B cell (primary cell): ENCODE results near the gene LEPR. TPM values are rescaled to one million over a fixed set of nuclear protein-coding genes. Genes with fewer than 3 reads are reported as not detected.
A peak's percentile ranks its signal among the peaks of the same experiment; 100 is the strongest.

Source experiments
- ATAC-seq: fragments of 200-7000 bp; cut with Tn5 transposase; one replicate; pipeline ENCODE4 v1.10.0; 2021; ENCODE audit warnings: low read depth, mild to moderate bottlenecking, moderate number of reproducible peaks, moderate library complexity
- CTCF ChIA-PET: fragments of 350-600 bp; sonication (Branson Sonifier 250); formaldehyde crosslinking; loops from one replicate; lab custom pipeline; 2021; ENCODE audit warnings: antibody characterized with exemption, inconsistent platforms; lab: Charles Lee
- POLR2A ChIA-PET: fragments of 350-600 bp; sonication (Branson Sonifier 250); formaldehyde crosslinking; loops from one replicate; lab custom pipeline; 2021; ENCODE audit warnings: antibody characterized with exemption; lab: Charles Lee
- DNase-seq: peaks from one replicate; pipeline ENCODE4 v3.0.0; 2013
- H2AFZ ChIP-seq: 2 replicates; pipeline ENCODE4 v1.6.1; 2012; ENCODE audit warnings: mild to moderate bottlenecking, low read depth, low read length; ENCODE audit not compliant: insufficient read depth, poor library complexity, severe bottlenecking
- H3K27ac ChIP-seq, 2 donors: 1 replicate in 1 of 2; 2 replicates in 1 of 2; pipeline ENCODE4 v1.5.1; 2012 to 2013; ENCODE audit warnings: low read length in 2 of 2, mild to moderate bottlenecking in 2 of 2, moderate library complexity in 1 of 2
- H3K27me3 ChIP-seq, 4 experiments: fragments of 200-600 bp in 1 of 4; sonication (generic) in 1 of 4; replicated peaks in 1 of 4; 1 replicate in 2 of 4; 2 replicates in 2 of 4; pipeline versions ENCODE4 v1.6.1 to v1.7.0; 2013 to 2016; ENCODE audit warnings: low read length in 3 of 4, mild to moderate bottlenecking in 2 of 4, mixed read lengths in 1 of 4, moderate library complexity in 1 of 4; ENCODE audit not compliant: insufficient read depth in 4 of 4, control insufficient read depth in 3 of 4; ENCODE audit errors: control extremely low read depth in 1 of 4
- H3K36me3 ChIP-seq, 2 experiments: replicated peaks in 1 of 2; 1 replicate in 1 of 2; 2 replicates in 1 of 2; pipeline versions ENCODE4 v1.6.1 to v1.7.1; 2013; ENCODE audit warnings: low read length in 1 of 2; ENCODE audit not compliant: insufficient read depth in 2 of 2, control insufficient read depth in 1 of 2; ENCODE audit errors: control extremely low read depth in 1 of 2, extremely low read depth in 1 of 2
- H3K4me1 ChIP-seq, 2 donors: fragments of 200-600 bp in 1 of 2; sonication (generic) in 1 of 2; 1 replicate in 1 of 2; 2 replicates in 1 of 2; pipeline versions ENCODE4 v1.5.1 to v1.6.1; 2013 to 2017; ENCODE audit warnings: low read length in 2 of 2; ENCODE audit not compliant: control insufficient read depth in 2 of 2, insufficient read depth in 2 of 2
- H3K4me2 ChIP-seq: replicated peaks from 2 replicates; pipeline ENCODE3; 2012; ENCODE audit warnings: mild to moderate bottlenecking, low read depth, low read length; ENCODE audit not compliant: poor library complexity, severe bottlenecking
- H3K4me3 ChIP-seq, 5 experiments: fragments of 200-600 bp in 1 of 5; sonication (generic) in 1 of 5; 1 replicate in 3 of 5; 2 replicates in 2 of 5; pipeline versions ENCODE4 v1.5.1 to v1.7.0; 2011 to 2016; ENCODE audit warnings: low read length in 4 of 5, mild to moderate bottlenecking in 4 of 5, low read depth in 2 of 5, control low read depth in 1 of 5, moderate library complexity in 1 of 5; ENCODE audit not compliant: insufficient read depth in 1 of 5; ENCODE audit errors: control extremely low read depth in 1 of 5, extremely low read depth in 1 of 5
- H3K79me2 ChIP-seq: fragments of 200-600 bp; sonication (generic); one replicate; pipeline ENCODE4 v1.6.0; 2016; ENCODE audit warnings: low read length; ENCODE audit not compliant: control insufficient read depth, insufficient read depth
- H3K9ac ChIP-seq: fragments of 200-600 bp; sonication (generic); 2 replicates; pipeline ENCODE4 v1.6.1; 2017; ENCODE audit warnings: mild to moderate bottlenecking, low read length, moderate library complexity
- H3K9me3 ChIP-seq, 3 donors: one replicate each; pipeline versions ENCODE4 v1.6.1 to v1.7.1; 2013; ENCODE audit warnings: low read length in 2 of 3; ENCODE audit not compliant: control insufficient read depth in 2 of 3, insufficient read depth in 1 of 3; ENCODE audit errors: control extremely low read depth in 1 of 3
- H4K20me1 ChIP-seq: 2 replicates; pipeline ENCODE4 v1.6.0; 2012; ENCODE audit warnings: mild to moderate bottlenecking, low read length; ENCODE audit not compliant: insufficient read depth, control insufficient read depth, poor library complexity, severe bottlenecking
- H3K27ac Mint-ChIP-seq: one replicate; pipeline ENCODE4 v1.8.0; 2021; ENCODE audit warnings: mixed read lengths
- H3K27me3 Mint-ChIP-seq: one replicate; pipeline ENCODE4 v1.8.0; 2021; ENCODE audit warnings: mixed read lengths
- H3K4me1 Mint-ChIP-seq: one replicate; pipeline ENCODE4 v1.8.0; 2021; ENCODE audit warnings: mixed read lengths
- H3K4me3 Mint-ChIP-seq: one replicate; pipeline ENCODE4 v1.8.0; 2021; ENCODE audit warnings: mixed read lengths
- H3K9me3 Mint-ChIP-seq: one replicate; pipeline ENCODE4 v1.8.0; 2022; ENCODE audit warnings: mixed read lengths; ENCODE audit not compliant: insufficient read depth
- CTCF ChIP-seq: fragments of 200-600 bp; IDR thresholded peaks from one replicate; pipeline ENCODE4 v1.8.0; 2022; ENCODE audit warnings: antibody characterized with exemption, mild to moderate bottlenecking
- EZH2 ChIP-seq: IDR thresholded peaks from 2 replicates; pipeline ENCODE4 v1.6.1; 2012; ENCODE audit warnings: borderline replicate concordance, low read depth, mild to moderate bottlenecking, moderate library complexity, low read length; ENCODE audit not compliant: insufficient read depth, poor library complexity, severe bottlenecking
- WGBS: methylation state at CpG from one replicate; pipeline ENCODE4 v1.1.5; 2013; ENCODE audit warnings: missing lambda C conversion rate; ENCODE audit not compliant: insufficient coverage; 5-methylcytosine and 5-hydroxymethylcytosine counted together
- intact Hi-C: fragments of 100-400 bp; cut with micrococcal nuclease; formaldehyde crosslinking; loops from one replicate; pipeline ENCODE4 v1.10.0; 2022
- polyA plus RNA-seq: library from polyadenylated mRNA; depleted of rRNA; stranded (reverse); fragments of >200 nt; gene quantifications from 2 replicates; pipeline ENCODE4 v1.2.3, GENCODE V29; 2012
- total RNA-seq, 2 donors: library from RNA; stranded (reverse); fragments of 120-200 nt in 1 of 2; gene quantifications; 1 replicate in 1 of 2; 2 replicates in 1 of 2; pipeline versions ENCODE4 v1.2.3 to v1.2.4, GENCODE V29; 2013 to 2022

The LEPR gene
- total and polyA plus RNA-seq, 2 donors (not counting 1 experiment from before 2014, with no cell fraction given): 0.19 to 0.30 TPM

GRCh38 chr1:65417729-65418128 lies 2.7 kb upstream of the LEPR start:
- H2AFZ ChIP-seq: no peak overlapping the region
- H3K4me2 ChIP-seq: no peak overlapping the region
- Mint-ChIP-seq H3K4me1 (peaks cover 14% of the 10 kb centered on the region), H3K4me3 (no peak overlapping the region), H3K27ac (no peak overlapping the region), H3K9me3 (no peaks in the 10 kb centered on the region), H3K27me3 (peaks cover 21% of the 10 kb centered on the region)
- no peak overlapping the region for H3K4me3 ChIP-seq
- H3K27ac ChIP-seq: no peak overlapping the region
- intact Hi-C loops: no loop called here
- H3K9ac ChIP-seq: no peak overlapping the region
- H3K27me3 ChIP-seq: peaks cover 0 to 8% (median 7%) of the 10 kb centered on the region in 4 experiments
- no peaks in the 10 kb centered on the region for H3K9me3 ChIP-seq
- no peak for DNase-seq
- H4K20me1 ChIP-seq: no peaks in the 10 kb centered on the region
- POLR2A ChIA-PET: no interaction called here
- TF ChIP-seq EZH2 (no peak), CTCF (no peak)
- H3K79me2 ChIP-seq: no peaks in the 10 kb centered on the region
- no peaks in the 10 kb centered on the region for H3K36me3 ChIP-seq
- WGBS: no CpG with 5 or more reads among the region's 2 CpGs
- CTCF ChIA-PET: interaction anchor here (1.6 kb wide), 1 partner anchor 14 kb away, joined by 4 read pairs; no protein-coding TSS in a partner anchor
- peaks cover 14 to 23% of the 10 kb centered on the region in 2 donors for H3K4me1 ChIP-seq
- ATAC-seq: no peak

- Histone ChIP-seq H3K9me3 (no peaks in the 10 kb centered on the region), H3K4me2 (no peak overlapping the region), H3K36me3 (no peaks in the 10 kb centered on the region), H3K79me2 (peaks cover 2% of the 10 kb centered on the region), H3K4me1 (peaks cover 14 to 23% of the 10 kb centered on the region in 2 donors), H3K27ac (no peak overlapping the region), H3K27me3 (peaks cover 0 to 8% (median 7%) of the 10 kb centered on the region in 4 experiments), H3K4me3 (no peak overlapping the region), H4K20me1 (no peaks in the 10 kb centered on the region), H3K9ac (no peak overlapping the region), H2AFZ (no peak overlapping the region)
- DNase-seq: no peak
- TF ChIP-seq EZH2 (no peak), CTCF (no peak)
- Mint-ChIP-seq H3K27ac (peak overlapping the region; percentile 4), H3K4me1 (peaks cover 14% of the 10 kb centered on the region), H3K9me3 (no peaks in the 10 kb centered on the region), H3K4me3 (peak overlapping the region; percentile 65), H3K27me3 (peaks cover 21% of the 10 kb centered on the region)
- ChIA-PET CTCF (interaction anchor here (0.6 to 2.7 kb wide), 2 partner anchors 13 to 166 kb away, joined by 4 to 15 read pairs; no protein-coding TSS in a partner anchor), POLR2A (no interaction called here)
- ATAC-seq: no peak
- 90% methylated on average over 1 of the region's 4 CpGs for WGBS
- intact Hi-C loops: no loop called here
Measured at GRCh38 chr1:65418522-65419185, 1.8 kb upstream of the LEPR start.
